Fibroblast of pulmonary artery (primary cell): ENCODE measurements around the gene SPCS2.
"Not testable (repeated sequence)": the region's sequence is repeated elsewhere in the genome, so short reads cannot be mapped to it uniquely, and the experiment has no call there.

Source experiments
- DNase-seq: peaks from one replicate; pipeline ENCODE4 v3.0.0-alpha.2; 2010; ENCODE audit warnings: low read depth
- H3K4me3 ChIP-seq: replicated peaks from 2 replicates; pipeline ENCODE4 v1.5.1; 2011; ENCODE audit warnings: low read depth, mild to moderate bottlenecking, control low read depth, low read length, moderate library complexity
- CTCF ChIP-seq: IDR thresholded peaks from 2 replicates; pipeline ENCODE4 v1.5.1; 2011; ENCODE audit warnings: mild to moderate bottlenecking, control low read depth, low read length, inconsistent platforms; ENCODE audit errors: missing control alignments

The SPCS2 gene

GRCh38 chr11:74956397-74957015, 7.4 kb downstream of the SPCS2 start:
- no peak for TF ChIP-seq CTCF
- H3K4me3 ChIP-seq: no peak overlapping the region
- no peak for DNase-seq

- no peak for DNase-seq
- no peak for TF ChIP-seq CTCF
Observed at GRCh38 chr11:74957937-74958629, 9.0 kb downstream of the SPCS2 start.

GRCh38 chr11:74960128-74960527, 11.1 kb downstream of the SPCS2 start:
- not testable (repeated sequence) for H3K4me3 ChIP-seq, DNase-seq

More at GRCh38 chr11:74957937-74958629, 9.0 kb downstream of the SPCS2 start:
- no peak overlapping the region for H3K4me3 ChIP-seq

GRCh38 chr11:74966651-74967050, 17.6 kb downstream of the SPCS2 start:
- no peak for TF ChIP-seq CTCF
- no peak for DNase-seq
- no peak overlapping the region for H3K4me3 ChIP-seq

GRCh38 chr11:74970852-74971395, 21.9 kb downstream of the SPCS2 start:
- no peak for TF ChIP-seq CTCF
- no peak for DNase-seq
- H3K4me3 ChIP-seq: no peak overlapping the region

- TF ChIP-seq CTCF: no peak
- H3K4me3 ChIP-seq: no peak overlapping the region
- no peak for DNase-seq
Observed at GRCh38 chr11:74971424-74971823, 22.4 kb downstream of the SPCS2 start.

GRCh38 chr11:74978041-74978440, 29.0 kb downstream of the SPCS2 start:
- no peak for DNase-seq
- no peak for TF ChIP-seq CTCF
- no peak overlapping the region for H3K4me3 ChIP-seq
